Liver (tissue), 9 donors: ENCODE measurements around the gene KATNAL1. TPM values are rescaled to one million over a fixed set of nuclear protein-coding genes. Genes with fewer than 3 reads are reported as not detected.

Experiments used
- DNase-seq: peaks from one replicate; pipeline ENCODE4 v3.0.0-alpha.2; 2017; ENCODE audit warnings: low spot score
- H3K27ac ChIP-seq, 2 donors: one replicate each; pipeline ENCODE4 v1.7.0; 2013; ENCODE audit warnings: inconsistent platforms in 2 of 2, low read length in 2 of 2, control low read depth in 1 of 2, low read depth in 1 of 2, mild to moderate bottlenecking in 1 of 2
- H3K27me3 ChIP-seq, 4 donors: one replicate each; pipeline versions ENCODE4 v1.6.1 to v1.7.0; 2013; ENCODE audit warnings: low read length in 3 of 4, inconsistent platforms in 1 of 4, mild to moderate bottlenecking in 1 of 4, moderate library complexity in 1 of 4; ENCODE audit not compliant: control insufficient read depth in 4 of 4, insufficient read depth in 4 of 4
- H3K36me3 ChIP-seq, 4 donors: one replicate each; pipeline versions ENCODE4 v1.6.1 to v1.7.0; 2013; ENCODE audit warnings: low read length in 3 of 4, mild to moderate bottlenecking in 3 of 4, low read depth in 1 of 4, moderate library complexity in 1 of 4; ENCODE audit not compliant: control insufficient read depth in 4 of 4, insufficient read depth in 3 of 4
- H3K4me1 ChIP-seq, 4 donors: one replicate each; pipeline versions ENCODE4 v1.6.1 to v1.7.0; 2013; ENCODE audit warnings: low read length in 3 of 4, mild to moderate bottlenecking in 3 of 4, moderate library complexity in 1 of 4; ENCODE audit not compliant: control insufficient read depth in 4 of 4, insufficient read depth in 4 of 4
- H3K4me3 ChIP-seq, 3 donors: one replicate each; pipeline versions ENCODE4 v1.6.1 to v1.7.0; 2013; ENCODE audit warnings: low read length in 3 of 3, control low read depth in 1 of 3, low read depth in 1 of 3, mild to moderate bottlenecking in 1 of 3
- H3K9ac ChIP-seq, 2 donors: one replicate each; pipeline ENCODE4 v1.7.0; 2013; ENCODE audit warnings: low read length in 2 of 2, mild to moderate bottlenecking in 2 of 2, moderate library complexity in 2 of 2, control low read depth in 1 of 2, low read depth in 1 of 2
- H3K9me3 ChIP-seq, 4 donors: one replicate each; pipeline versions ENCODE4 v1.6.1 to v1.7.0; 2013; ENCODE audit warnings: low read length in 3 of 4; ENCODE audit not compliant: control insufficient read depth in 4 of 4
- CTCF ChIP-seq: fragments of 150-350 bp; IDR thresholded peaks from 2 replicates; pipeline ENCODE4 v1.5.1; 2017; ENCODE audit warnings: improper control_type of control experiment, low read depth, low read length; ENCODE audit not compliant: missing input control
- EGR1 ChIP-seq, 2 donors: IDR thresholded peaks; 2 replicates each; pipeline ENCODE4 v1.6.1; 2016 to 2018; ENCODE audit warnings: antibody characterized with exemption in 2 of 2, low read depth in 2 of 2
- FOXA1 ChIP-seq: IDR thresholded peaks from 2 replicates; pipeline ENCODE4 v1.6.1; 2016; ENCODE audit warnings: antibody characterized with exemption
- GABPA ChIP-seq, 2 donors: IDR thresholded peaks in 1 of 2; conservative IDR thresholded peaks in 1 of 2; 2 replicates each; pipeline ENCODE4 v1.6.1; 2016; ENCODE audit warnings: antibody characterized with exemption in 2 of 2, mild to moderate bottlenecking in 1 of 2, moderate library complexity in 1 of 2
- HNF4A ChIP-seq, 2 donors: conservative IDR thresholded peaks; 2 replicates each; pipeline ENCODE4 v1.6.1; 2016; ENCODE audit warnings: antibody characterized with exemption in 2 of 2, mild to moderate bottlenecking in 2 of 2
- HNF4G ChIP-seq: IDR thresholded peaks from 2 replicates; pipeline ENCODE4 v1.6.1; 2016; ENCODE audit warnings: antibody characterized with exemption
- JUND ChIP-seq, 2 donors: IDR thresholded peaks; 2 replicates each; pipeline ENCODE4 v1.6.1; 2016; ENCODE audit warnings: antibody characterized with exemption in 2 of 2
- MAX ChIP-seq: IDR thresholded peaks from 2 replicates; pipeline ENCODE4 v1.6.1; 2016; ENCODE audit warnings: antibody characterized with exemption
- NR2F2 ChIP-seq: IDR thresholded peaks from 2 replicates; pipeline ENCODE4 v1.6.1; 2016; ENCODE audit warnings: antibody characterized with exemption
- REST ChIP-seq: IDR thresholded peaks from 2 replicates; pipeline ENCODE4 v1.6.1; 2016; ENCODE audit warnings: antibody characterized with exemption, mild to moderate bottlenecking
- RXRA ChIP-seq, 2 donors: IDR thresholded peaks; 2 replicates each; pipeline ENCODE4 v1.6.1; 2017 to 2018; ENCODE audit warnings: antibody characterized with exemption in 2 of 2, mild to moderate bottlenecking in 1 of 2
- TAF1 ChIP-seq: conservative IDR thresholded peaks from 2 replicates; pipeline ENCODE4 v1.6.1; 2016; ENCODE audit warnings: antibody characterized with exemption, mild to moderate bottlenecking
- YY1 ChIP-seq: IDR thresholded peaks from 2 replicates; pipeline ENCODE4 v1.6.1; 2016; ENCODE audit warnings: antibody characterized with exemption, mild to moderate bottlenecking
- WGBS: extraction: QIAGEN DNeasy Blood & Tissue Kit; methylation state at CpG from one replicate; pipeline ENCODE4 v1.1.7; 2013; 5-methylcytosine and 5-hydroxymethylcytosine counted together
- polyA plus RNA-seq, 2 donors: library from polyadenylated mRNA; stranded (reverse) in 1 of 2; unstranded in 1 of 2; fragments of 200-250 nt in 1 of 2; fragments of >200 nt in 1 of 2; fragmentation: Nextera tagmentation in 1 of 2; extraction: Ambion mirVana in 1 of 2; gene quantifications; one replicate each; pipeline versions ENCODE4 v1.2.1 to v1.2.3, GENCODE V29; 2013 to 2015
- total RNA-seq, 2 donors: library from RNA; depleted of rRNA; stranded (reverse); fragments of >200 nt; gene quantifications; one replicate each; pipeline ENCODE4 v1.2.3, GENCODE V29; 2014
- TF ChIP-seq, protein P1 (sequence below): IDR thresholded peaks from 2 replicates; pipeline ENCODE4 v1.6.1; 2016; ENCODE audit warnings: antibody characterized with exemption
- donor health status: healthy.
- donor health status: healthy.
- donor health status: healthy.
- donor health status: healthy.
- donor health status: healthy.

Gene KATNAL1
- total and polyA plus RNA-seq, 4 donors: 2.7 to 12.8 (median 6.0) TPM

DNA sequence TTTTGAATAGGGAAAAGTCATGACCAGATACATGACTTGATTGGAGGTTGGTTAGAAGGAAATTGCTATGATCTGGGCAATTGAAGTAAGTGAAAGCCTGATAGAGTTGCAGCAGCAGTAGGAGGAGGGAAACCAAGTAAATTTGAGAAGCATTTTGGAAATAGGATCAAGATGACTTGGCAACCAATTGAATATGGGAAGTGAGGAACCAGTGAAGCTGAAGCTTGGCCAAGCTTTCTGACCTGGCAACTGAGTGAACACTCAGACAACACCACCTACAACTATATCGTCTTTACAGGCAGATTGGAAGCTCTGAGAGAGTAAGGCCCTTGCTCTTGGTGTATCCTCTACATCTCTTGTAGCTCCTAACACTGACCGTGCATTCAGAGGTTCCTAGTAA, 16.2 kb upstream of the KATNAL1 start:
- H3K9me3 ChIP-seq: no peaks in the 10 kb centered on the region
- TF ChIP-seq TAF1 (no peak), JUND (IDR thresholded peaks at IDR 0.05) (no peak), RXRA (IDR thresholded peaks at IDR 0.05) (no peak), HNF4A (conservative IDR thresholded peaks at IDR 0.05) (no peak), REST (no peak), MAX (no peak)
- WGBS: 88% methylated on average over 2 of the region's 2 CpGs
- H3K4me1 ChIP-seq: peaks cover 0 to under 1% (median 0%) of the 10 kb centered on the region in 4 donors
- no peak for DNase-seq
- H3K27ac ChIP-seq: no peak overlapping the region
- H3K27me3 ChIP-seq: no peaks in the 10 kb centered on the region
- H3K9ac ChIP-seq: no peak overlapping the region
- H3K36me3 ChIP-seq: no peaks in the 10 kb centered on the region
- H3K4me3 ChIP-seq: no peak overlapping the region

GRCh38 chr13:30322428-30322827, 15.1 kb upstream of the KATNAL1 start:
- no peaks in the 10 kb centered on the region for H3K36me3 ChIP-seq
- 88% methylated on average over 7 of the region's 7 CpGs for WGBS
- H3K9ac ChIP-seq: no peak overlapping the region
- no peak overlapping the region for H3K27ac ChIP-seq
- H3K9me3 ChIP-seq: no peaks in the 10 kb centered on the region
- H3K27me3 ChIP-seq: no peaks in the 10 kb centered on the region
- H3K4me3 ChIP-seq: no peak overlapping the region
- H3K4me1 ChIP-seq: peaks cover 0 to 10% (median 5%) of the 10 kb centered on the region in 4 donors
- no peak for DNase-seq
- no peak for TF ChIP-seq YY1
- TF ChIP-seq REST: no peak
- no peak for TF ChIP-seq JUND (IDR thresholded peaks at IDR 0.05)
- TF ChIP-seq, protein P1, sequence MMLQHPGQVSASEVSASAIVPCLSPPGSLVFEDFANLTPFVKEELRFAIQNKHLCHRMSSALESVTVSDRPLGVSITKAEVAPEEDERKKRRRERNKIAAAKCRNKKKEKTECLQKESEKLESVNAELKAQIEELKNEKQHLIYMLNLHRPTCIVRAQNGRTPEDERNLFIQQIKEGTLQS: no peak
- TF ChIP-seq GABPA (IDR thresholded peaks at IDR 0.05 in 1 of 2, conservative IDR thresholded peaks at IDR 0.05 in 1 of 2): no peak
- no peak for TF ChIP-seq CTCF
- no peak for TF ChIP-seq HNF4G
- TF ChIP-seq EGR1 (IDR thresholded peaks at IDR 0.05; ENCODE audit: low read depth in 2 of 2): no peak
- TF ChIP-seq HNF4A (conservative IDR thresholded peaks at IDR 0.05): no peak
- TF ChIP-seq FOXA1: no peak
- no peak for TF ChIP-seq NR2F2
